ENCODE measurements around the gene TRMT11.

- TF ChIP-seq CTCF (IDR thresholded peaks at IDR 0.05), result no peak
- no peak for TF ChIP-seq POLR2A (IDR thresholded peaks at IDR 0.05)
- TF ChIP-seq EP300 (IDR thresholded peaks at IDR 0.05), result no peak
Observed at GRCh38 chr6:126048635-126049034, 62.3 kb downstream of the TRMT11 start.

Measured in ovary (tissue), 3 donors.